ENCODE results near the gene SOX12.
"Not testable (repeated sequence)": the region's sequence is repeated elsewhere in the genome, so short reads cannot be mapped to it uniquely, and the experiment has no call there.

Gene SOX12

DNA sequence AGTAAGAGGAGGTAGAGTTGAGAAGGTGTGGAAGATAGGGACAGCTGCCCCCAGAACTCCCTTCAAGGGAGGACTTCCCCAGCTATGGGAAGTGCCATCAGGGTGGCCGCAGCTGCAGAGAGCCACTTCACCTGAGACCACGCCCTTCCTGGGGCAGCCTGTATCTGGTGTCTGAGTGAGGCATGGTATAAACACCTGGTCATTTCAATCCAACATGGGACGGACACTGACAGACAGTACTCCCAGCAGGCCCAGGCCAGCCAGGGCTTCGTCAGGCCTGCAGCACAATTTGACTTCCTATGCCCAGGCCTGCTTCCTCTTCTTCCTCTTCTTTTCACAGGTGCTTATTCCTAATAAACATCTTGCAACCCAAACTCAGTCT, 4.5 kb downstream of the SOX12 start:
- no peak for DNase-seq

DNA sequence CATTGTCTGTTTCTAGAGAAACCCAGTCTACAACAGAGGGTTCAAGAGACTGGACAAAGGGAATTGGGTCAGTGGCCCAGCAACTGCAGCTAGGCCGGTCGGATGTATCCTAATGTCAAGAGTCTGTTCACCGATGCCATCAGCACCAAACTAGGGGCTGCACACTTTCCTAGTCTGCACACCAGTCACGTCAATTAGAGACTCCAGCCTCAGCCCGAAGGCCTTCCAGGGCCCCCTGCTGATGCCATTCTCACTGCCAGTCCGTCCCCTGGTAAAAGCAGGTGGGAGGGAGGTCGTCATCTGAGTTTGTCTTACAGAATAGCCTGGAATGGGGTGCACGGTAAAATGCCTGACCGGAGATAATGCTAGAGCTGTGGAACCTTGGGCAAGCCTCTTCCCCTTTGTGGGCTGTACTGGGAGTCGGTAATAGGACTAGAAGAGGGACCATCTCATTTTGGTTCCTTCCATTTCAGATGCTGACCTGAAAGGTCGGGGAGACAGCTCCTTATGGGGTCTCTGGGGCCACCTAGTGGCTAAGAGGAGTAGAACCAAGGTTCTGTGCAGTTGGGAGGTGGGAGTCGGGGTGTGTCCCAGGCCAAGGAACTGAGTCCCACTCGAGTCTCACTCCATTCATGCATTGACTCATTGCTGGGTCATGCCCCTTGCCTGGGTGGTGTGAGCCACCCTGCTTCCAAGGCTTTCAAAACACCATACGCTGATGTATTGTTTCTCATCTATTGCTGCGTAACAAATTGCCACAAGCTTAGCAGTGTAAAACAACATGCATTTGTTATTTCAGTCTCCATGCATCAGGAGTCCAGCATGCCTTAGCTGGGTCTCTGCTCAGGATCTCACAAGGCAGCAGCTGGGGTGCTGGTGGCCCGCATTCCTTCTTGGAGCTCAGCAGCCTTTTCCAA, 5.1 kb downstream of the SOX12 start:
- peak; percentile 41 for DNase-seq

DNA sequence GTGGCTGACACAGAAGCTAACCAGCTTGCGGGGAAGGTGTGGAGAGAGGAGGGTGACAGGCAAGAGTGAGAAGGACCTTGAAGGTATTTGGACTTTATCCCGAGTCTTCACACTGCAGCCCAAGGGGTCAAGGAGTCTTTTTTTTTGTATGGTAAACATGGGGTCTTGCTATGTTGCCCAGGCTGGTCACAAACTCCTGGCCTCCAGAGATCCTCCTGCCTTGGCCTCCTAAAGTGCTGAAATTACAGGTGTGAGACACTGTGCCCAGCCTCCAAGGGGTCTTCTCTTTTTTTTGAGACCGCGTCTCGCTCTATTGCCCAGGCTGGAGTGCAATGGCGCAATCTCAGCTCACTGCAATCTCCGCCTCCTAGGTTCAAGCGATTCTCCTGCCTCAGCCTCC, 9.2 kb downstream of the SOX12 start:
- DNase-seq, result no peak

DNA sequence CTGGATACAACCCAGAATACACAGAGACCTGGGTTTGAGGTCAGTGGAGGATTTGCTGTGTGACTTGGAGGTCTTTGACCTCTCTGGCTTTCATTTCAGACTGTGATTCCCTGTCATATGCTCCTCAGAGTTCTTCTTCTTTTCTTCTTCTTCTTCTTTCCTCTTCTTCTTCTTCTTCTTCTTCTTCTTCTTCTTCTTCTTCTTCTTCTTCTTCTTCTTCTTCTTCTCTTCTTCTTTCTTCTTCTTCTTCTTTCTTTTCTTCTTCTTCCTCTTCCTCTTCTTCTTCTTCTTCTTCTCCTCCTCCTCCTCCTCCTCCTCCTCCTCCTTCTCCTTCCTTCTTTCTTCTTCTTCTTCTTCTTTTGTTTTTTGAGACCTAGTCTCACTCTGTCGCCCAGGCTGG, 10.7 kb downstream of the SOX12 start:
- not testable (repeated sequence) for DNase-seq

DNA sequence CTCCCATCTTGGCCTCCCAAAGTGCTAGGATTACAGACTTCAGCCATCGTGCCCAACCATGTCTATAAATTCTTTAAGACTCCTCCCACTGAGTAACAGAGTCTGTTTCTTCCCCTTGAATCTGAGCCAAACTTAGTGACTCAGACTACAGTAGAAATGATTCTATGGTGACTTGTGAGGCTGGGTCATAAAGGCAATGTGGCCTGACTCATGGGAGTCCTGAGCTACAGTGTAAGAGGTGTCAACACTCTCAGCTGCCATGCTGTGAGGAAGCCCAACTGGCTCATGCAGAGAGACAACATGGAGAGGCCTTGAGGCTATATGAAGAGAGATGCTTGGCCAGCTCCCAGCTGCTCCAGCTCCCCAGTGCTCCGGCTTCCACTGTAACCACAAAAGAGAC, 16.3 kb downstream of the SOX12 start:
- no peak for DNase-seq

DNA sequence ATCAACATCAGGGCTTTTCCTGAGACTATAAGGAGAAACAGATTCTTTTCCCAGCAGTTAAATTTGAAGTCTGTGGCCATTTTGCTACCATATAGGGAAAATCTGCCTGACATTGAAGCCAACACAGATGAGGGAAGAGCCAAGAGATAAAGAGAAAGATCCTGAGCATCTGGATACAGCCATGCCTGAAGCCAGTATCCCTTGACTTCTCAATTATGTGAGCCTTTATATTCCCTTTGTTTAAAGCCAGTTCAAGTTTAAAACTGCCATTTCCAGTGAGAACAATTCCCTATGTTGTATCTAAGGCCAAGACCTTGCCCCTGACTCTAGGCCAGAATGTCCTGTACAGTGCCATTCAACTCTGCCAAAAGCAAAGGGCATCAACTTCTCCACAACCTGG, 17.8 kb downstream of the SOX12 start:
- no peak for DNase-seq

DNA sequence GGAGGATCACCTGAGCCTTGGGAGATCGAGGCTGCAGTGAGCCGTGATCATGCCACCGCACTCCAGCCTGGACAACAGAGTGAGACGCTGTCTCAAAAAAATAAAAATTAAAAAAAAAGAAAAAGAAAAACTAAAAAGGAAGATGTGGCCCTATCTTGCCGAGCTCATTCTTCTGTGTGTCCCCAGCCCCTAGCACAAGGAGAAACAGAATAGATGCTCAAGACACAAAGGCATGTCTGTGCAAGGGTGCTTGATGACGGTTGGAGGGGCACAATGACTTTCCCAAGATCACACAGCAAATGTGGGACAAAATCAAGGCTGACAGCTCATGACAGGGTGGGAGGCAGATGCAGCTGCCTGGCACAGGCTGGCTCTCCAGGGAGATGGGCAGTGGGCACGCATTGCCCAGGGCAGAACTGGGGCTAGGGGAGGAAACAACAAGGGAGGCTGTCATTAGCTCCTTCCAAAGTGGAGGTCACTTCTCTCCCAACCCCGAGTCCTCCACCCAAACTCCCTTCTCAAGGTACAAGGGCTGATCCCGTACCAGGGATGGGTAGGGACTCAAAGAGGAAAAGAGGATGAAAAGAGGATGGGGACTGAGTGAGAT, 20.8 kb downstream of the SOX12 start:
- DNase-seq, result no peak

DNA sequence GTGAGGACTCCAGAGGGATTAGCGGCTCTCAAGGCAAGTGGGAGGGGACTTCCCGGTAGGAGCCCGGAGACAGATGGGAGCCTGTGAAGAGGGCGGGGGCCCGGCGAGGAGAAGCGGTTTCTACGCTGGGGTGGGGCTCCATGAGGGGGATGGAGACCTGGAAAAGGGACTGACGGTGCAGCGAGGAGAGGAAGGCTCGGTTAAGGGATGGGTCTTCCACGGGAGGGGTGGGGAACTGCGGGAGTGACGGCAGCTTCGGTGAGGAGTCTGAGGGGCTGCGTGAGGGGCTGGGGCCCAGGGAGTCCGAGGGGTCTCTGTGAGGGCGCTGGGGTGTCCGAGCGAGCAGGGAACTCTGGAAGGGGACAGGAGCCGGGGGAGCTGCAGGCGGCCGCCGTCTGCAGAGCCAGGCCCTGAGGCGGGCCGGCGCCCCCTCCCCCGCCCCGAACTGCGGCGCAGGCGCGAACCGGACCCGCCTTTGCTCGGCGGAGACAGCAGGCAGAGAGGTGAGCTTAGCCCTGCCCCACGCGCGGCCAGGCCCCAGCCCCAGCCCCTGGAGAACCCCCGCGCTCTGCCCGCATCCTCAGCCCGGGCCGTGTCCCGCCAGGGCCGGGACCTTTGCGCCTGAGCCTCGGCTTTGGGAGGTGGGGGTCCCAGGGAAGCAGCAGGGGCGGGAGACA, 21.4 kb downstream of the SOX12 start, which contains the start of gene NRSN2:
NRSN2 (plus strand) TSS at position 472 of the 677 bp plus-strand sequence. CDS start 2,533 bp downstream, outside the sequence.
- peak; percentile 12 for DNase-seq

DNA sequence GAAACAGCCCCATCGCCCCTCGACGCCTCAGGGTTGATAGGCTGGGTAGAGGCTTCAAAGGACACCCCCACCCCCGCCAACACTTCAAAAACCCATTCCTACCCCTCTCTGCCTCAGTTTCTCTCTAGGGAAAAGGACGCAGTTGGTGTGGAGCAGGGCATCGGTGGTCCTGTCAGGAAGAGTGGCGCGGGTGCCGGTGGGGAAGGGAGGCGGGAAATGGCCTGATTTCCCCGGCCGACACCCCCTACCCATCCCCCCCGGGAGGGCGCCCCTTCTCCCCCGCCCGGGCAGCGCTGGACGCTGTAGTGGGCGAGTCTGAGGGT, 21.9 kb downstream of the SOX12 start:
- no peak for DNase-seq

DNA sequence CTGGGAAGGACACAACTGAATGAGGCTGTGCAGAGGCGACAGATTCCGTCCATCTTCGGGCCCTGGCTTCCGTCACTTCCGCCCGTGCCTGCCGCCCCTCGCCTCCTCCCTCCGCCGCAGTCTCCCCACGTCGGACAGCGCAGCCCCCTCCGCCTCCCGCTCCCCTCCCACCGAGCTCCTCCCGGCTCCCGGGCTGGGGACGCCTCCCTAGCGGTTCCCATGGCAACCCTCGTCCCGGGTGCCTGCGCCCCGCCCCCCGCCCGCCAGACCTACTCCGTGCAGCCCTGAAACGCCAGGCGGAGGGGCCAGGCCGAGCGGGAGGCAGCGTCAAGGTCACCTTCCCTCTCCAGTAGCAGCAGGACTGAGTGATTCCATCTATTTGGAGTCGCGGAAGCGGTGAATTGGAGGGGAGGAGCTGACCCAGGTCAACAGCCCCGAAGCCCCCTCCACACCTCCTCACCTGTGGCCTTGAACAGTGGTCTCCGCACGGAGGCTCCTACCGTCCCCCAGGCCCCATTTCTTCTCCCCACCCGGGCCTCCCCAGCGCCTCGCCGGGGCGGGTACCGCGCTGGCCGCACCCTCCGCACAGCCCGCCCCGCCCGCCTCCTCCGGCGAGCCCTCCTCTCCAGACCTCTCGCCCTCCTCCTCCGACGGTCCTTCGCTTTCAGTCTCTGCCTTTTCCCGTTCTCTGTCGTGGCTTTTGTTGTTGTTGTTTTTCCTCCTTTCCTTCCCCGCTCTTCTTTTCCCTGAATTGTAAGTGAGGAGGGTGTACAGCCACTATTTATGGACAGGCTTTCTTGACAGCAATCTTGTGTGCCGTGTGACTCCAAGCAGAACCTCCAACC, 22.5 kb downstream of the SOX12 start:
- peak; percentile 86 for DNase-seq

DNA sequence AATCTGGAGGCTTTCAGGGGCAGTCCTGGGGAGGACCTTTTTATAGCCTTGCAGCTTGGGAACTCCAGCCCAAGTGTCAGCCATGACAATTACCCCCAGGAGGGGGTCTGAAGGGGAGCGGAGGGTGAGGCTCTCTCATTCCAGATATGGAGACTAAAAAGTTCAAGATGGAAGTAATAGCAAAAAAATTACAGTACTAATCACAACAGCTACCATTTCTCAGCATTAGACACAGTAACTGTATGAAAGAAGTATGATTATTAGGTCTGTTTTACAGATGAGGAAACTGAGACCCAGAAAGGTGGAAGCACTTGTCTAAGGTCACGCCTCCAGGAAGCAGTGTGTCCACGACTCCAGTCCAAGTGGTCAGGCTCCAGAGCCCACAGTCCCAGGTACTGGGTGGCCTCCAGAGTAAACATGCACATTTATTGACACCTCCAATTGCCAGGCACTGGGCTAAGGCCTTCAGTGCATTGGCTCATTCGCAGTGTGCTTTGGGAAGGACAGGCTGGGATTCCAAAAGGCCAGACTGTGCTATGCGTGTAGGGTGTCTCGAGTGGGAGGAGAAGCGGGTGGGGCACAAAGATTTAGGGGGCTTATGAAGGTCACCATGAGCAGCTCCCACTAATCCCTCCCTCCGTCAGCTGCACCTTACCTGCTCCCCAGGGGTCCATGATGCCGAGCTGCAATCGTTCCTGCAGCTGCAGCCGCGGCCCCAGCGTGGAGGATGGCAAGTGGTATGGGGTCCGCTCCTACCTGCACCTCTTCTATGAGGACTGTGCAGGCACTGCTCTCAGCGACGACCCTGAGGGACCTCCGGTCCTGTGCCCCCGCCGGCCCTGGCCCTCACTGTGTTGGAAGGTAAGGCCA, 23.9 kb downstream of the SOX12 start:
- DNase-seq, result no peak

DNA sequence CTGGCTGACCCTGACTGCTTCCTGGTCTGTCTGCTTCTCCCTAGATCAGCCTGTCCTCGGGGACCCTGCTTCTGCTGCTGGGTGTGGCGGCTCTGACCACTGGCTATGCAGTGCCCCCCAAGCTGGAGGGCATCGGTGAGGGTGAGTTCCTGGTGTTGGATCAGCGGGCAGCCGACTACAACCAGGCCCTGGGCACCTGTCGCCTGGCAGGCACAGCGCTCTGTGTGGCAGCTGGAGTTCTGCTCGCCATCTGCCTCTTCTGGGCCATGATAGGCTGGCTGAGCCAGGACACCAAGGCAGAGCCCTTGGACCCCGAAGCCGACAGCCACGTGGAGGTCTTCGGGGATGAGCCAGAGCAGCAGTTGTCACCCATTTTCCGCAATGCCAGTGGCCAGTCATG, 27.8 kb downstream of the SOX12 start:
- no peak for DNase-seq

DNA sequence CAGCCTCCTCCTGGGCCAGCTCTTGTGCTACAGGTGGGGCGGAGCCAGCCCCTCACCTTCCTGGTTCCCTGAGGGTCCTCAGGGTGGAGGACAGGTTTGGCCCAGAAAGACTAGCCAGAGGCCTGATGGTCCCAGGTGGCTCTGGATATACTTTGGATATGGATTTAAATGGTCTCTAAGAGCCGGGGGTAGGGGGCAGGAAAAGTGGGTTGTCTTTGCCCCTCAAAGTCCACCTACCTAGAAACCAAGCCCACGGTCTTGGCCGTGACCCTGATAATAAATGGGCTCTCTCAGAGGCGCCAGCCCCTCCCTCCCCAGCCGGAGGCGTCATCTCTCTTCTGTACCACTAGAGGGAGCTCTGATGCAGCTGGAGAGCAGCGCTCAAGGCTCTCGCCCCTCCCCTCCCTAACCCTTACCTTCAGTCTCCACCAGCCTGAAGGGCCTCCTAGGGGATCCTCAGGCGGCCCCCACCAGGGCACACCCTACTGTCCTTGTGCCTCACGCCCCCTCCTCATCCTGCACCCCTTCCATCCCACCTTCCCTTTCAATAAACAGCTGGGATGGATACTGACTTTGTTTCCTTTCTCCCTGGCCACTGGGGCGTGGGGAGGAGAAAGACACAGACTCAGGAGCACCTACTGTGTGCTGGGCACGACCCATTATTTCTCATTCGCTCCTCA, 29.1 kb downstream of the SOX12 start:
- DNase-seq, result peak; percentile 28

DNA sequence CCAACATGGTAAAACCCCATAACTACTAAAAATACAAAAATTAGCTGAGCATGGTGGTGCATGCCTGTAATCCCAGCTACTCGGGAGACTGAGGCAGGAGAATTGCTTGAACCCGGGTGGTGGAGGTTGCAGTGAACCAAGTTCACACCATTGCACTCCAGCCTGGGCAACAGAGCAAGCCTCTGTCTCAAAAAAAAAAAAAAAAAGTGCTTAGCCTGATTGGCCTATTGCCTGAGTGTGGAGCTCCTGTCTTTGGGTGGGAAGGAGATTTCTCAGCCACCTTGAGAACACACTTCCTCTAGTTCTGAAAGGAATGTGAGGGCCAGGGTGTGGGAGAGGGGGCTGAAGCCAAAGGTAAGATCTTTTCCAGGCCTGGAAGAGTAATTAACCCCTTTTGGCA, 30.8 kb downstream of the SOX12 start:
- DNase-seq, result not testable (repeated sequence)

DNA sequence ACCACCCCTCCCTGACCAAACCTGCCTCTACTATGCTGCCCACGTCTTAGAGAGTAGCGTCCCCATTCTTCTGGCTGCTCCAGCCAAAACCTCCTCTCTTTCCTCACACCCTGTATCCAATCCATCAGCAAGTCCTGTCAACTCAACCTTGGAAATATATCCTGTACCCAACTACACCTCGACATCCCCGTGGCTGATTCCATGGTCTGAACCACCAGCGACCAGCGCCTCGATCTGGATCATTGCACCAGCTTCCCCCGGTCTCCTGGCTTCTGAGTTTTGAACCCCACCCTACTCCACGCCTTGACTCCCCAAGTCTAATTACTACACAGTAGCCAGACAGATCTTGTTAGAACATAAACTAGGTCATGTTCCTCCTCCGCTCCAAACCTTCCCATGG, 31.4 kb downstream of the SOX12 start:
- no peak for DNase-seq

DNA sequence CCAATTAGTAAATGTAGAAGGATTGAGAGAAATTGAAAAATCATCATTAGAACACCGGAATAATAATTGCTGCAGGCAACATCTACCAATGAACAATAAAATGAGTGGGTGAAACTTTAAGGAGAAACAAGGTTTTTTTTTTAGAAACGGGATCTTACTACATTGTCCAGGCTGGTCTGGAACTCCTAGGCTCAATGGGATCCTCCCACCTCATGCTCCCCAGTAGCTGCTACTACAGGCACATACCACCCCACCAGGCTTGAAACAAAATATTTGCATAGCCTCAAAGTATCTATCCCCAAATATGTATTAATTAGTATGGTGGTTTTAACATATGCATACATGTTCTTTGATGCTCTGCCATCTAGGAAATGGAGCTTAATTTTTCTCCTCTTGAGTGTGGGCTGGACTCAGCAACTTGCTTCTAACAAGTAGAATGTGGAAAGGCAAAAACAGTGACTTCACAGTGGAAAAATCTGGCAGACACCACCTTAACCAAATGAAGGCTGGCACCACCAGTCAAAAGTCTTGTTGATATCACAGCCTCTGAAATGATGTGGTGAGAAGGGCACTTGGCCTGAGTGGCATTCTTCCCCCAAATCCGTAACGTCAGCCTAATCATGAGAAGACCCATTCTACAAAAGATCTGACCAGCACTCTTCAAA, 33.7 kb downstream of the SOX12 start:
- no peak for DNase-seq

DNA sequence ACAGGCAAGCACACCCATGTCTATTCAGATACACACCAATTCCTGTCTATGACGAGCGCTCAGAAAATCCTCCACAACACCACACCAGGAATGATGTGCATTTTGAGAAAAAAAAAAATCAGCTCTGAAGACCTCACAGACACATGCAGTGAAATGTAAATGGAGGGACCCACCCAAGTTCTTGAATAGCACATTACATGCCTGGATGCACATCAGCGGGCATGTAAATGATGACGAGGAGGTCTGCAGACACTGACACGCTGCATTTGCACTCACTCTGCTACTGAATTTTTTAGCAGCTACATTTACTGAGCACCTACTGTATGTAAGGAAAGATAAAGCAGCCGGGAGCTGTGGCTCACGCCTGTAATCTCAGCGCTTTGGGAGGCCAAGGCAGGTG, 36.2 kb downstream of the SOX12 start:
- no peak for DNase-seq

DNA sequence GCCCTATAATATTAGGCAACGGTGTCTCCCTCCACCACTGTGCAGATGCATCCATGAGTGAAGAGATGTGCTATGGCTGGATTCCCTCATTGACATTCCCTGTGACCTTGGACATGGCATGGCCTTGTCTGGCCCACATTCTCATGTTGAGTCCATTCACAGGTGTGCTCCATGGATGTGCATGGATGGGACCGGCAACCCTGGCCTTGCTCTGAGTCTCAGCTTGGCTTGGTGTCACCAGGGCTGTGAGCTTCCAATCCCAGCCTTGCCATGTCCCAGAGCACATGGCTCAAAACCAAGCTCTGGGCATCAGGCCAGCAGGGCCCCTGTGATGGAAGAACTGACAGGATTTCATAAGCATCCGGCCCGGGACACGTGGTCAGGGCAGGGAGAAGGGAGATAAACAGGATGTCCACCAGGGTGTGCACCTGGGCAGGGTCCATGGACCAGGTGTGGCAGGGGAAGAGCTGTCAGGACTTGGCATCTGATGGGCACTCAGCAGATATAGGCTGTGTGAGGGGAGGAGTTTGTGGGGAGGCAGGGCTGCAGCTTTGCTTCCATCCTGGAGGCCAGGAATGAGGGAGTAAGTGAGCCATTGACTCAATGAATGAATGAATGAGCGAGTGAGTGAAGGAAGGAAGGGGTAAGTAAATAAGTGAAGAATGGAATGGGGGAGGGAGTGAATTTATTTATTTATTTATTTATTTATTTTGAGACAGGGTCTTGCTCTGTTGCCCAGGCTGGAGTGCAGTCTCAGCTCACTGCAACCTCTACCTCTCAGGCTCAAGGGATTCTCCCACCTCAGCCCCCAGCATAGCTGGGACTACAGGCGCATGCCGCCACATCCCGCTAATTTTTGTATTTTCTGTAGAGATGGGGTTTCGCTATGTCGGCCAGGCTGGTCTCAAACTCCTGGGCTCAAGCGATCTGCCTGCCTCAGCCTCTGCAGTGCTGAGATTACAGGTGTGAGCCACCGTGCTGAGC, 37.2 kb downstream of the SOX12 start:
- peak; percentile 83 for DNase-seq

DNA sequence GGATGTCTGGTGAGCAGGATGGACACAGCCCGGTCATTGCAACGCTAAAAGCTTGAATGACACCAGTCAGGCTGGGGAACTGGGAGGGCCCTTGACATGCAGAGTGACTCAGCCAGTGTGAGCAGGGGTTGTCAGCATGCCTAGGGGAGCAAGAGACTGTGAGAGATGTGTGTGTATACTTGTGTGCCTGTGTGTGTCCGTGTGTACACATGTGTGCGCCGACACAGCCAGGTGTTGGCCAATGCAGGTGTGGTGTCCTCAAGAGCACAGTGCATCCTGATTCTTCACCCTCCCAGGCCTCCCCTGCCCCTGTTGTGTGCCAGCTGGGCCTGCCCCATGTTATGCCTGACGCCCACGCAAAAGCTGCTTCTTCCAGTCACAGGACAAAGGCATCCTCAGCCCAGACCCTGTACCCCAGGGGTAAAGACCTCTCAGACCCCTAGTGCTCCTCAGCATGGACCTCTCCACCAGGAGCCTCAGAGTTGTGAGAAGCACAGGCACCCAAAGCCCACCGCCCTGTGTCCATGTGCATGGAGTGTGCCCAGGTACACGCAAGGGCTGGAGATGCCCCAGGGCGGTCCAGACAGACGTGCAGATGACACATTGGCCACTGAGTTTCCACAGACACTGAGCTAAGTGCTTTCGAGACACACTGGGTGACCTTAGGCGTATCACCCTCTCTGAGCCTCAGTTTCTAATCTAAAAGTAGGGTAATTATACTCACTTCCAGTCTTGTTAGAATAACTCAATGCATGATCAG, 38.1 kb downstream of the SOX12 start:
- no peak for DNase-seq

Data from DMS79 (cell line).